IMR-90 (cell line): ENCODE results near the gene BBS12. TPM values are rescaled to one million over a fixed set of nuclear protein-coding genes. Genes with fewer than 3 reads are reported as not detected.

Experiments
- ATAC-seq: fragments of 200-7000 bp; cut with Tn5 transposase; 2 replicates; pipeline ENCODE4 v1.9.1; 2020; ENCODE audit warnings: low read depth, mild to moderate bottlenecking, moderate library complexity
- BruUV-seq: library from RNA; stranded (reverse); fragments of 400-500 nt; replicated peaks from 2 replicates; lab custom pipeline; 2021; lab: Mats Ljungman, UMichigan
- CTCF ChIA-PET: fragments of 300-600 bp; formaldehyde crosslinking; extraction: SDS; loops from one replicate; lab custom pipeline; 2021; ENCODE audit warnings: antibody characterized with exemption; lab: Yijun Ruan, JAX
- POLR2A ChIA-PET: fragments of 300-600 bp; sonication (Branson Sonifier 250); formaldehyde crosslinking; loops from one replicate; lab custom pipeline; 2022; ENCODE audit warnings: antibody characterized with exemption; ENCODE audit not compliant: unreplicated experiment; lab: Charles Lee
- DNase-seq: peaks from one replicate; pipeline ENCODE4 v3.0.0; 2013
- H2AFZ ChIP-seq: replicated peaks from 2 replicates; pipeline ENCODE3; 2013; ENCODE audit warnings: low read length, mild to moderate bottlenecking; ENCODE audit not compliant: poor library complexity
- H2AK5ac ChIP-seq: 2 replicates; pipeline ENCODE4 v1.6.1; 2013; ENCODE audit warnings: low read depth, low read length, inconsistent platforms
- H2AK9ac ChIP-seq: replicated peaks from 2 replicates; pipeline ENCODE3; 2013; ENCODE audit warnings: mild to moderate bottlenecking, low read depth, low read length, moderate library complexity; ENCODE audit not compliant: poor library complexity
- H2BK120ac ChIP-seq: 2 replicates; pipeline ENCODE4 v1.6.1; 2013; ENCODE audit warnings: low read depth, low read length, inconsistent platforms
- H2BK15ac ChIP-seq: 3 replicates; pipeline ENCODE4 v1.6.1; 2013; ENCODE audit warnings: low read depth, low read length, inconsistent platforms
- H2BK20ac ChIP-seq: 2 replicates; pipeline ENCODE4 v1.6.1; 2013; ENCODE audit warnings: low read depth, mild to moderate bottlenecking, inconsistent platforms, low read length, moderate library complexity
- H2BK5ac ChIP-seq: 2 replicates; pipeline ENCODE4 v1.6.1; 2013; ENCODE audit warnings: mild to moderate bottlenecking, low read depth, low read length, inconsistent platforms; ENCODE audit not compliant: poor library complexity, severe bottlenecking
- H3K14ac ChIP-seq: replicated peaks from 2 replicates; pipeline ENCODE4 v1.6.1; 2013; ENCODE audit warnings: low read depth, low read length, inconsistent platforms
- H3K18ac ChIP-seq: 2 replicates; pipeline ENCODE4 v1.6.1; 2013; ENCODE audit warnings: low read depth, low read length, control low read depth
- H3K23ac ChIP-seq: 2 replicates; pipeline ENCODE4 v1.6.1; 2013; ENCODE audit warnings: low read depth, low read length, inconsistent platforms
- H3K27ac ChIP-seq: 2 replicates; pipeline ENCODE4 v1.5.1; 2013; ENCODE audit warnings: mild to moderate bottlenecking, control low read depth, low read length; ENCODE audit not compliant: insufficient read depth
- H3K27me3 ChIP-seq: 2 replicates; pipeline ENCODE4 v1.6.1; 2013; ENCODE audit warnings: low read length; ENCODE audit not compliant: control insufficient read depth, insufficient read depth
- H3K36me3 ChIP-seq: 2 replicates; pipeline ENCODE4 v1.6.1; 2013; ENCODE audit warnings: low read length, mixed read lengths; ENCODE audit not compliant: control insufficient read depth, insufficient read depth
- H3K4ac ChIP-seq: 2 replicates; pipeline ENCODE4 v1.6.1; 2013; ENCODE audit warnings: low read depth, low read length, inconsistent platforms
- H3K4me1 ChIP-seq: 2 replicates; pipeline ENCODE4 v1.6.1; 2013; ENCODE audit warnings: low read length, mixed read lengths; ENCODE audit not compliant: control insufficient read depth, insufficient read depth
- H3K4me2 ChIP-seq: 2 replicates; pipeline ENCODE4 v1.6.1; 2013; ENCODE audit warnings: low read depth, mild to moderate bottlenecking, control low read depth, low read length, moderate library complexity
- H3K4me3 ChIP-seq: 2 replicates; pipeline ENCODE4 v1.5.1; 2013; ENCODE audit warnings: low read depth, mild to moderate bottlenecking, control low read depth, low read length, moderate library complexity; ENCODE audit not compliant: insufficient read depth
- H3K56ac ChIP-seq: 2 replicates; pipeline ENCODE4 v1.6.1; 2013; ENCODE audit warnings: low read length, inconsistent platforms; ENCODE audit not compliant: insufficient read depth; ENCODE audit errors: extremely low read depth
- H3K79me1 ChIP-seq, 2 experiments: 2 replicates each; pipeline ENCODE4 v1.6.1; 2013; ENCODE audit warnings: low read length in 2 of 2, inconsistent platforms in 1 of 2, low read depth in 1 of 2
- H3K9ac ChIP-seq: 2 replicates; pipeline ENCODE4 v1.6.1; 2013; ENCODE audit warnings: low read depth, low read length, control low read depth
- H3K9me1 ChIP-seq: 2 replicates; pipeline ENCODE4 v1.6.1; 2013; ENCODE audit warnings: low read length, inconsistent platforms; ENCODE audit not compliant: insufficient read depth
- H3K9me3 ChIP-seq: 2 replicates; pipeline ENCODE4 v1.6.1; 2013; ENCODE audit warnings: low read length; ENCODE audit not compliant: control insufficient read depth, insufficient read depth
- H4K20me1 ChIP-seq: 2 replicates; pipeline ENCODE4 v1.6.1; 2013; ENCODE audit warnings: low read length, inconsistent platforms; ENCODE audit not compliant: insufficient read depth
- H4K5ac ChIP-seq: 2 replicates; pipeline ENCODE4 v1.6.1; 2013; ENCODE audit warnings: mild to moderate bottlenecking, low read depth, low read length, control low read depth
- H4K8ac ChIP-seq, 2 experiments: 2 replicates each; pipeline ENCODE4 v1.6.1; 2013; ENCODE audit warnings: low read depth in 2 of 2, low read length in 2 of 2, control low read depth in 1 of 2, inconsistent platforms in 1 of 2
- H4K91ac ChIP-seq: 2 replicates; pipeline ENCODE4 v1.6.1; 2013; ENCODE audit warnings: low read depth, low read length, inconsistent platforms; ENCODE audit not compliant: insufficient read depth
- BHLHE40 ChIP-seq: fragments of 150-350 bp; IDR thresholded peaks from 2 replicates; pipeline ENCODE4 v1.6.1; 2016; ENCODE audit warnings: mild to moderate bottlenecking, low read depth, low read length
- ELK1 ChIP-seq: fragments of 150-350 bp; IDR thresholded peaks from 2 replicates; pipeline ENCODE4 v1.6.1; 2016; ENCODE audit warnings: low read depth, mild to moderate bottlenecking, low read length, moderate library complexity, borderline replicate concordance
- FOS ChIP-seq: fragments of 150-350 bp; IDR thresholded peaks from 2 replicates; pipeline ENCODE4 v1.6.1; 2016; ENCODE audit warnings: low read depth, low read length
- MXI1 ChIP-seq: IDR thresholded peaks from 2 replicates; pipeline ENCODE4 v1.6.1; 2012; ENCODE audit warnings: low read depth, mild to moderate bottlenecking, low read length, moderate library complexity, borderline replicate concordance
- NFE2L2 ChIP-seq: fragments of 150-350 bp; IDR thresholded peaks from 2 replicates; pipeline ENCODE4 v1.6.1; 2016; ENCODE audit warnings: low read depth, mild to moderate bottlenecking, low read length
- USF2 ChIP-seq: fragments of 150-350 bp; IDR thresholded peaks from 2 replicates; pipeline ENCODE4 v1.6.1; 2017; ENCODE audit warnings: mild to moderate bottlenecking, antibody characterized with exemption, low read length, low read depth
- WGBS, 2 experiments: methylation state at CpG; one replicate each; pipeline versions ENCODE4 v1.1.5 to v1.1.7; 2013; ENCODE audit warnings: missing lambda C conversion rate in 2 of 2; ENCODE audit not compliant: insufficient read length in 1 of 2; ENCODE audit errors: extremely low coverage in 2 of 2; 5-methylcytosine and 5-hydroxymethylcytosine counted together
- dilution Hi-C: fragments of 300-500 bp; cut with HindIII; formaldehyde crosslinking; loops from one replicate; pipeline ENCODE4 v1.14.3; 2018; ENCODE audit warnings: low sequenced_read_pairs; ENCODE audit not compliant: unreplicated experiment
- in situ Hi-C: fragments of 300-500 bp; cut with MboI; formaldehyde crosslinking; loops from 3 replicates; pipeline ENCODE4 v1.14.3; 2019; ENCODE audit warnings: low sequenced_read_pairs, inconsistent platforms, mixed read lengths
- intact Hi-C: fragments of 100-400 bp; cut with micrococcal nuclease; formaldehyde crosslinking; loops from 2 replicates; pipeline ENCODE4 v1.10.0; 2022
- polyA plus RNA-seq, 3 experiments: library from polyadenylated mRNA; depleted of rRNA; stranded (reverse); fragments of >200 nt; gene quantifications; 2 replicates each; pipeline ENCODE4 v1.2.3, GENCODE V29; 2012; ENCODE audit warnings: low replicate concordance in 1 of 3
- total RNA-seq: library from RNA; depleted of rRNA; stranded (reverse); fragments of >200 nt; gene quantifications from 2 replicates; pipeline ENCODE4 v1.2.3, GENCODE V29; 2012

Gene BBS12
- total and polyA plus RNA-seq, 2 of the 4 experiments (the other 2 are of a cell fraction): 1.1 to 5.9 TPM

DNA sequence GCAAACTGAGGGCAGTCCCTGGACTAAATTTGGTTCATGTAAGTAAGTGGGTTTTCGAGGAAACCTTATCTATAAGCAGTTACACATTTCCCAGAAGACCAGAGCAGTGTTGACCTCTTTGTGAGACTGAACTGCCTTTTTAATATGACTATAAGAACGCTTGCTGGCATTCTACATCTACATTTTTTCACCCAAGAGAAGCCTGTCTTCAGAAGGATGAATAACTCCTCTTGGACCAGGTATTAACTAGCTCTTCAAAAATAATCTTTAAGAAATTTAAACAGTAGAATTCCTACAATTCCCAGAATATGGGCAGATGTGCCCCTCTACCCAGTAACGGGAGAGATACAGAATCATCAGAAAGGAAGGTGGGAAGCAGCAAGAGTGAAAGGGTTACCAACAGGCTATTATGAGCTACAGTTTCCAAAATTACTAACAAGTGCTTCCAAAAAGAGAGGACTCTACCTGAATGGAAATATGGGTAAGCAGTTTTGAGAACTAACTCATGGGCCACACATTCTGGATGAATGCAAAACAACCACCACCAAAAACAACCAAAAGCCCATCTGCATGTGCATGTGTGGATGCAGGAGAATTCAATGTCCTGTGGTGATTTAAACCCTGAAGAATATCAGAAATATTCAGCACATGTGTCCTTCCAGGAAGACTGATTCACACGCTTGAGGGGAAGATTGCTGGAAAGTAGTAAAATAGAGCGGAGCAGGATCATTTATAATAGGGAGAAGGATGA is 17.4 kb downstream of the BBS12 start (continued):
- no peak for TF ChIP-seq BHLHE40

DNA sequence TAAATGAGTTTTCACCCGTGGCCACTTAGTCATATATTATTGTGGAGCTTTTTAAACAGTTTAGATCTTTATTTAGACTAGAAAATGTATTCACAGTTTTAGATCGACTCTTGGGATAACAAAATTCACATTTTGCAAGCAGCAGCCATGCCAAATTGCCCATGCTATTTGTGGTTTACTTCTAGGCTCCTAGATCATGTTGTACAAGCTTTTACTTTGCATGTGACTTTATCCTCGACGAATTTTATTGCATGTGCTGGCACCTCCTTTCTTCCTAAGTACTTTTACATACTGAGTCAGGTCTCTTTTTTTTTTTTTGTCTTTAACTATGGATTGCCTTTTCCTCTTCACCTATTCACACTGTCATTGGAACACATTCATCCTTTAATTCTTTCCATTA is 23.2 kb downstream of the BBS12 start:
- Histone ChIP-seq H4K91ac (no peak overlapping the region), H2AK9ac (no peak overlapping the region), H3K4me2 (peak overlapping the region; percentile 29; the same call in 1 of the 2 replicates), H2BK20ac (no peak overlapping the region), H2BK15ac (no peak overlapping the region), H3K14ac (no peak overlapping the region), H3K23ac (peak overlapping the region; percentile 18; the same call in 1 of the 2 replicates), H3K18ac (peak overlapping the region; percentile 8; the same call in 1 of the 2 replicates), H4K20me1 (no peaks in the 10 kb centered on the region), H3K36me3 (no peaks in the 10 kb centered on the region), H4K5ac (no peak overlapping the region), H2AK5ac (no peak overlapping the region), H3K56ac (no peak overlapping the region), H3K27ac (no peak overlapping the region), H2AFZ (no peak overlapping the region), H3K9me3 (no peaks in the 10 kb centered on the region), H3K9me1 (no peaks in the 10 kb centered on the region), H2BK120ac (no peak overlapping the region), H3K79me1 (no peaks in the 10 kb centered on the region), H2BK5ac (peak overlapping the region; percentile 0), H3K4ac (no peak overlapping the region), H3K4me3 (no peak overlapping the region), H3K27me3 (no peaks in the 10 kb centered on the region), H3K9ac (no peak overlapping the region), H3K4me1 (no peaks in the 10 kb centered on the region), H4K8ac (no peak overlapping the region; a peak in 1 of 4 replicates)
- TF ChIP-seq MXI1 (no peak), USF2 (no peak), NFE2L2 (no peak), FOS (no peak), ELK1 (no peak)
- DNase-seq (no peak), ATAC-seq (no peak; the same call in 1 of the 2 replicates)
- in situ Hi-C loops: no loop called here
- BruUV-seq: no TSS peak
- POLR2A ChIA-PET: interaction anchor here (0.6 kb wide), 1 partner anchor 108 kb away, joined by 3 read pairs; no protein-coding TSS in a partner anchor
- CTCF ChIA-PET: interaction anchor here (0.8 to 1.7 kb wide), 3 partner anchors 24 to 159 kb away, joined by 3 to 5 read pairs (median 5); no protein-coding TSS in a partner anchor
- WGBS, 2 experiments: no CpG with 5 or more reads among the region's 4 CpGs
- intact Hi-C loops: no loop called here
- dilution Hi-C loops: loop anchor here (25.0 kb wide), 1 partner anchor 157 kb away; the partner anchor contains the start of gene NUDT6
